NCI-H2107 (cell line): ENCODE measurements around the gene SMIM35.
"Not testable (repeated sequence)": the region's sequence is repeated elsewhere in the genome, so short reads cannot be mapped to it uniquely, and the experiment has no call there.

ENCODE experiments used
- DNase-seq: peaks from one replicate; lab custom pipeline; 2025; lab: John Stamatoyannopoulos, UW

Gene SMIM35

GRCh38 chr11:118027694-118028093 is 59.1 kb downstream of the SMIM35 start:
- DNase-seq, result no peak

- no peak for DNase-seq
Measured at GRCh38 chr11:118021146-118021545, 65.6 kb downstream of the SMIM35 start.

GRCh38 chr11:118018401-118018800 is 68.4 kb downstream of the SMIM35 start:
- no peak for DNase-seq

GRCh38 chr11:118017631-118018315 is 69.0 kb downstream of the SMIM35 start:
- DNase-seq, result no peak

GRCh38 chr11:118017111-118017510 is 69.7 kb downstream of the SMIM35 start:
- no peak for DNase-seq

GRCh38 chr11:118016104-118016503 is 70.7 kb downstream of the SMIM35 start:
- no peak for DNase-seq

- DNase-seq, result no peak
Measured at GRCh38 chr11:118015385-118015841, 71.3 kb downstream of the SMIM35 start.

- DNase-seq, result no peak
Measured at GRCh38 chr11:118014022-118014421, 72.7 kb downstream of the SMIM35 start.

GRCh38 chr11:118012083-118012669 is 74.6 kb downstream of the SMIM35 start:
- DNase-seq, result no peak

- DNase-seq, result no peak
Measured at GRCh38 chr11:118010738-118011461, 75.9 kb downstream of the SMIM35 start.

- DNase-seq, result no peak
Measured at GRCh38 chr11:118009864-118010737, 76.7 kb downstream of the SMIM35 start.

GRCh38 chr11:118008271-118008911 is 78.4 kb downstream of the SMIM35 start:
- no peak for DNase-seq

GRCh38 chr11:118007563-118008270 is 79.0 kb downstream of the SMIM35 start:
- not testable (repeated sequence) for DNase-seq

- no peak for DNase-seq
Measured at GRCh38 chr11:118007040-118007439, 79.7 kb downstream of the SMIM35 start.

- no peak for DNase-seq
Measured at GRCh38 chr11:118006153-118006534, 80.6 kb downstream of the SMIM35 start.

- DNase-seq, result no peak
Measured at GRCh38 chr11:118005224-118006152, 81.3 kb downstream of the SMIM35 start.

GRCh38 chr11:118004543-118005223 is 82.1 kb downstream of the SMIM35 start:
- DNase-seq, result no peak

GRCh38 chr11:118003456-118003855 is 83.3 kb downstream of the SMIM35 start:
- no peak for DNase-seq
